RPMI7951 (cell line): ENCODE data around the gene POLD2. TPM values are rescaled to one million over a fixed set of nuclear protein-coding genes. Genes with fewer than 3 reads are reported as not detected.
"Not testable (repeated sequence)": the region's sequence is repeated elsewhere in the genome, so short reads cannot be mapped to it uniquely, and the experiment has no call there.

Experiments used
- DNase-seq: peaks from one replicate; pipeline ENCODE4 v3.0.0-alpha.2; 2012; ENCODE audit warnings: low read depth
- total RNA-seq: library from RNA; depleted of rRNA; stranded (reverse); fragments of >200 nt; shearing (Covaris generic); gene quantifications from 2 replicates; pipeline ENCODE4 v1.2.3, GENCODE V29; 2014

The POLD2 gene
- total RNA-seq, 1 experiment from 2014 or later: 210 TPM

GRCh38 chr7:44139311-44140010 lies 16.1 kb upstream of the POLD2 start:
- no peak for DNase-seq

DNA sequence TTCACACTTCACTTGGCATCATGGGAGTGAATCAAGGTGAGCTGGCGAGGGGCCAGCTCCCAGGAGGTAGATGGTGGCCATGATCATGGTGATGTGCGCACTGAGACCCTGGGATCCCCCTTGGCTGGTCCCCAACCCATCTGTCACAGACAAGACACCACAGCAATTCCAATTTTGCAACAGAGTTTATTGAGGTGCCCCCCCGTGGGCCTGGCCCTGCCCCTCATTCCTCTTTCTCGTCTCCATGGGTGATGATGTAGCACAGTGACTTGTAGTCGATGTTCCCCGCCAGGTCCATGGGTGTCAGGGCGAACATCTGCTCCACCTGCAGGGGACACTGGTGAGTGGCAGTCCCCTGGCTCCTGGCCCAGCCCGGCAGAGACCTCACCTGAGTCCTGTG lies 15.3 kb upstream of the POLD2 start:
- DNase-seq: no peak

- no peak for DNase-seq
Observed at GRCh38 chr7:44136731-44137130, 13.4 kb upstream of the POLD2 start.

GRCh38 chr7:44134943-44135628 lies 11.7 kb upstream of the POLD2 start:
- DNase-seq: no peak

DNA sequence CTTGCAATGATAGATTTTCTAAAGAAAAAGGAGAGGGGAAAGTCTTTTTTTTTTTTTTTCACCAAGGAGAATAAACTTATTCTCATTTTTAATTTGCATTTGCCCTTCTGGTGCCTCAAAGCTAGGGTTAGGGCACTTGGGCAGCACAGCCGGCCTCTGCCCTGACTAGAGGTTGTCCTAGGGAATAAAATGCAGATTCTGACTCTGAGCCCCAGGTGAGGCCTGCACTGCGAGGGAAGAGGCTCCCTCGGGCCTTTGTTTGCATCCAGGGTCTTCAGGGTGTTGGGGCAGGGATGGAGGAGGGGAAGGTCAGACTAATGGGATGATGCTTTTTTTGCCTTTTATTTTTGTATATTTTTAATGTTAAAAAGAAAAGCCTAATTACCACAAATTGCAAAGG lies 9.9 kb upstream of the POLD2 start:
- no peak for DNase-seq

DNA sequence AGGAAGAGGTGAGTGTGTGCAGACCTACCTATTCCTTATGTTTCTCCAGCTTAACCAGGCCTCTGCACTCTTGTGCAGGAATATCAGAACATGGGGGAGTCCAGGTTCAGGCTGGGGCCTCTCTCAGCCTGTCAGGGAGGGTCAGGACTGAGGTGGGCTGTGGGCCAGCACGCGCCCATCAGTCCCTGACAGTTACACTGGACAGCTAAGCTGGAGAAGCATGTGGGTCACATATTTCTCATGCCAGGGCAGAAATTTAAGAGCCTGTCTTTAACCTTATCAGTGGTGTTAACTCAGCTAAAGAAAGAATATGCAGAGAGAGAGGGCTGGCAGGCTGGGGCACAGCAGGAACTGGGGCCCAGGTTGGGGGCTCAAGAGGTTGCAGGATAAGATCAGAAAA lies 8.7 kb upstream of the POLD2 start:
- DNase-seq: no peak

DNA sequence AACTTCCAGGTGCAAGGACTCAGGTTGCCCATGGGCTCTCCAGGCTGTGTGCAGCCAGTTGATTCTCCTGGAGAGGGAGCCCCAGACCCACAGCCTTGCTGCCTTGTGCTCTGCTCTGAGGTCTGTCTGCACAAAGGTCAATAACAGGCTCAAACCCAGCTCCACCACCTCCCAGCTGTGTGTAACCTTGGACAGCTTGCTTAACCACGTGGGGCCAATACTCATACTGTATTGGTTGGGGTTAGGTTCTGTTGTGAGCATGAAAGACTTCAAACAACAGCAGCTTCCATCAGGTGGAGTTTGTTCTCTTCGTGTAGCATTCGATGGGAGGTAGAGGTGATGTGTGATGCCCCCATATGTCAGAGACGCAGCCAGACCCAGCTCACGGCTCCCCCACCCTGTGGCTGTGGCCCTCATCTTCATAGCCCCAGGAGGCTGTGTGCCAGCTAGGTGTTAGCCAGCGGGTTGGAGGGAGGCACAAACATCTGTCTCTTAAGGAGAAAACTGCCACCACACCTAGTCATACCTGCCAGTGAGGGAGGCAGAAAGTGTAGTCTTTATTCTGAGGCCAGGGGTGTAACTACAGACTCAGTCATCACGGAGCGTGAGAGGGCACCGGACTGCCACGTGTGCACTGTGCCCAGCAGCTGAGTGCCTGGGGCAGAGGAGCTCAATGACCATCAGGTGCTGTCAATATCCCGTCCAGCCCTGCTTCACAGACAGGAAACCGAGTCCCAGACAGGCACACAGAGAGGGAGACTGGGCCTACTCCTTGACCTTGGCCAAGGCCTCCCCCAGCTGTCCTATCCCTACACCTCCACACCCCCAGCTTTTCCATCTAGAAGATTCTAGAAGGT lies 8.1 kb upstream of the POLD2 start:
- no peak for DNase-seq

DNA sequence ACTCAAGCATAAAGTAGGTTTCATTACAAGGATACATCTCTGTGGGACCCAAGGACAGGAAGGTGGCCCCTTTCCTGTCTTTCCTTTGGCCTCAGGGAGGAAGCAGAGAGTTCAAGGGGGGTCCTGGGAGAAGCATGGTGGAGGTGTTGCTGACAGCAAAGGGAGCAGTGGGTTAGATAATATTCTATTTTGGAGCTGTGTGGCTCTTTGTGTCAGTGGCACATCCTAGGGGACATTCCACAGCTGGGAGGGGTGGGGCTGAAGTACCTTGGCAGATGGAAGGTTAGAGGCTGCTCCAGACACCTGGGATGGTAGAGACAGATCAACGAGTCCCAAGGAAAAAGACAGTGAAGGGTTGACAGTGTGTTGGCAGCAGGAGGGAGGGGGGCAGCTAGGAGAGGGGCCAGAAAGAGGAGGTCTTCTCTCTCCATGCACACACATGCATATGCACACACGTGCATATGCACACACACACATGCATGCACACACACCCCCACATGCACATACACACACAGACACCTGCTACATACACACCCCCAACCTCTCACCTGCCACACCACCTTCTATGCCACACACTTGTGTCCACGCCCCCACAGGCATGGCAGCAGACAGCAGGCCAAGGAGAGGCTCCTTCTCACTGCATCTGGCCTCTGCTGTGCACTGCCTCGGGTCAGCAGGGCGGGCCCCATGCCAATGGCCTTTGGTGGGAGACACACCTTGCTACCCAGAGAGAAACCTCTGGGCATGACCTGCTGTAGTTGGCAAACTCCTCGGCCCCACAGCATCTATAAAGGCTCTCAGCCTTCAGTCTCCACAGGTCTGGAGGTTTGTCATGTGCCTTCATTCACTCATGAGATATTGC lies 5.6 kb upstream of the POLD2 start:
- no peak for DNase-seq

GRCh38 chr7:44127161-44127560 lies 3.8 kb upstream of the POLD2 start:
- DNase-seq: no peak

- DNase-seq: not testable (repeated sequence)
Observed at GRCh38 chr7:44126574-44126973, 3.2 kb upstream of the POLD2 start.

- DNase-seq: no peak
Observed at GRCh38 chr7:44124822-44125202, 1.5 kb upstream of the POLD2 start.

- no peak for DNase-seq
Observed at GRCh38 chr7:44122529-44122928, 819 bp downstream of the POLD2 start.

DNA sequence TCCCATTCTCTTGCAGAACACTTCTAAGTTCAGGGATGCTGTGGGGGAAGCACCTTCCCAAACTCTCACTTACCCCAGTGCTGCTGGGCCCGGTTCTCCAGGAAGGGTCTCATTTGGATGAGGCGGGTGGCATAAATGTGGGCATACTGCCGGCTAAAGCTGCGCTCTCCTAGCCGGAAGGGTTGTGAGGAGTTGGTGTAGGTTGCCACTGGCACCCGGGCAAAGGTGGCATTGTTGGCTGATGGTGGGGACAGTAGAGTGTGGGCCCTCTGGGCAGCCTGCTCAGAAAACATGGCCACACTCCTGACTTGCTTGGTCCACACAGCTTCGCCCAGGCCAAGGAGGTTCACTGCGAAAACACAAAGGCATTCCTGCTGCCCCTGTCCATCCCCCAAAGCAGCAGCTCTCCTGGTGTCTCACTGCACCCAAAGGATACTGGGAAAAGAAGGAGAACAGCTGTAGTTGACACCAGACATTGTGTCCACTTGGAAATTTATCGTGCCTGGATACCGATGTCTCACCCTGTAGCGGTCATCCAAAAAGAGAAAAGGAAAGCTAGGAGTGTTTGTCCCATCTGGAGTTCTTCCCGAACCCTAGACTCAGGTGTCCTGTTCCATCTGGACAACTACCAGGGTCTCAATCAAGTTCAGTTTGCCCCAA lies 1.5 kb downstream of the POLD2 start:
- DNase-seq: no peak

GRCh38 chr7:44120395-44120794 lies 3.0 kb downstream of the POLD2 start:
- DNase-seq: no peak

GRCh38 chr7:44119829-44120380 lies 3.4 kb downstream of the POLD2 start:
- no peak for DNase-seq

DNA sequence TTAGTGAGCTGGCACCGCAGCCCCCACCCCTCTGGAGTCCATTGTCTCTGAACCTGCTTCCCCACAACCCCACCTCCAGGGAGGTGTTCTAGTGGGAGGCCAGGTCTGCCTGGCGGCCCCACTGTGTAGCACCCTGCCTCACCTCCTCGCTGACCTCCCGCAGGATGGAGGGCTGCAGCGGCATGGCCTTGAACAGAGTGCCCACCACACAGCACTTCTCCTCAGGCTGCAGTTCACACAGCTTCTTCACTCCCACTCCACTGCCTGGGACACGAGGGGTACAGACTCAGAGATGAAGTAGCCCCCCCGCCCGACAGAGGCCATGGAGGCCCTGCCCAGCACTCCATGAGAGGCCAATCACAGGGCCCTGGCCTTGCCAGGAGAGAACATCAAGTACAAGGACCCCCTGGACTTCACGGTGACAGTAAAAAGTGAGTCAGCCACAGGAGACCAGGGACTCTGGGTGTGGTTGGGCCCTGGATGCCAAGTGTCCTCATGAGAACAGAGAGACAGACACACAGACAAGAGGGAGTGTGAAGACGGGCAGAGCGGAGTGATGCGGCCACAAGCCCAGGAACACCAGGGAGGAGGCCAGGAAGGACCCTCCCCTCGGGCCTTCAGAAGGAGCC lies 5.4 kb downstream of the POLD2 start:
- no peak for DNase-seq

DNA sequence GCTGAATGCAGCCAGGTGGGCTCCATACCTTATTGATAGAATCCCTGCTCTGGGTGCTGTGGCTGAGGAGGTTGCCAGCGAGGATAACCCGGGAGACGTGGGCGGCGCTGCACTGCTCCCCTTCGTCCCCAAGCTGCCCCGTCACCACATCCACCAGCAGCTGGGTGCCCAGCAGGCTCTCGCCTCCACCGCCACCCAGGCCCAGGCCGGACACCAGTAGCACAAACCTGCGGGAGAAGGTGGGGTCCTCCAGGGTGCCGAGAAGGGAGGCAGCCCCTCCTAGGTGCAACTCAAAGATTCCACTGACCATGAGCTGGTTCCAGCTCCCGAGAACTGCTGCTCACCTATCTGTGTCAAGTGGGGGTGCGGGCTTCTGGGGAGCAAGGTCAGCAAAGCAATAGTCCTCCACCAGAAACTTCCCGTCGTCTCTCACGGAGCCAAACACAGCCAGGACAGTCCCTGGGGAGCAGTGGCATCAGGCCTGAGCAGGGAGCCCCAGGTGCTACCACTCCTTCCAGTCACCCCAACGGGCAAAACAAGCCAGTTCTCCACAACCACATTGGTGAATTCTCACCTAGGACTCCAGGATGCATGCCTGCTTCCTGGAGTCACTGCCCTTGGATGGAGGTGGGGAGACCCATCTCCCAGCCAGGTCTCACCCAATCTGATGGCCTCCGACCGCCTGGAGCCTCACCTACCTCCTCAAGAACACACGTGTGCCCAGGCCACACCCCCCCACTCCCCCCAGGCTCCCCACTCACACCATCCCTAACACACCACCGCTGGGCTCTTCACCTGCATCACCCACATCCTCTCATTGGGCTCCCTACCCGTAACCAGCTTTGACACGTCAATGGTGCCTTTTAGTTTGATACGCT lies 6.3 kb downstream of the POLD2 start:
- DNase-seq: no peak

GRCh38 chr7:44116087-44116788 lies 7.1 kb downstream of the POLD2 start:
- no peak for DNase-seq
